Measurements from ENCODE around the gene LRIG1. TPM values are rescaled to one million over a fixed set of nuclear protein-coding genes. Genes with fewer than 3 reads are reported as not detected.

Gene LRIG1
- total and polyA plus RNA-seq, 9 of the 15 experiments (the other 6 are each of a cell fraction or from before 2014, with no cell fraction given), result 0.05 to 0.38 (median 0.13) TPM; not detected in 3

- intact Hi-C loops (cut with micrococcal nuclease) (no loop called here), in situ Hi-C loops (cut with MboI) (no loop called here)
- DNase-seq (ENCODE audit: extremely low read depth in 1 of 4, low spot score in 3 of 4) (no peak), ATAC-seq (no peak), FAIRE-seq (no peak)
- Histone ChIP-seq H3K9ac (ENCODE audit: insufficient read depth in 1 of 2, low read depth in 2 of 2, low read length in 2 of 2) (no peak overlapping the region), H3K4me3 (no peak overlapping the region), H3K36me3 (ENCODE audit: control insufficient read depth, insufficient read depth, low read length) (no peaks in the 10 kb centered on the region), H3K4me2 (ENCODE audit: insufficient read depth, low read length) (no peak overlapping the region), H3K4me1 (replicated peaks in 1 of 2; ENCODE audit: control insufficient read depth in 2 of 2, insufficient read depth in 2 of 2, low read length in 2 of 2) (peaks cover 0 to 11% of the 10 kb centered on the region in 2 experiments; a peak in 2 of 5 replicates), H2AFZ (ENCODE audit: low read depth, low read length) (no peak overlapping the region), H3K27ac (ENCODE audit: extremely low read depth, low read depth, low read length) (no peak overlapping the region), H3K27me3 (ENCODE audit: control insufficient read depth in 2 of 2, insufficient read depth in 2 of 2, low read length in 2 of 2) (peaks cover 0 to 26% of the 10 kb centered on the region in 2 experiments; a peak in 3 of 5 replicates), H4K20me1 (replicated peaks; ENCODE audit: control insufficient read depth, insufficient read depth, low read length) (no peaks in the 10 kb centered on the region; the same call in 1 of the 2 replicates), H3K9me3 (replicated peaks; ENCODE audit: control insufficient read depth, insufficient read depth, low read depth, low read length) (no peaks in the 10 kb centered on the region), H3K79me2 (ENCODE audit: control insufficient read depth, insufficient read depth, low read length) (no peaks in the 10 kb centered on the region), H3K9me1 (ENCODE audit: control insufficient read depth, insufficient read depth, low read length) (no peaks in the 10 kb centered on the region)
- BruUV-seq (replicated peaks), result no TSS peak
- WGBS (ENCODE audit: insufficient coverage, low coverage, missing lambda C conversion rate), result 35% methylated on average over 5 of the region's 5 CpGs
- POLR2A ChIA-PET, result interaction anchor here (0.8 kb wide), 1 partner anchor 14 kb away, joined by 3 read pairs; no protein-coding TSS in a partner anchor
- CTCF ChIA-PET (ENCODE audit: low intra/inter-chr PET ratio), result no interaction called here
- no peak for TF ChIP-seq PHB2 (IDR thresholded peaks at IDR 0.05; ENCODE audit: low read depth)
- no peak for TF ChIP-seq AFF4 (CRISPR knock-in tag; IDR thresholded peaks at IDR 0.05)
- TF ChIP-seq MYNN (IDR thresholded peaks at IDR 0.05), result no peak
- no peak for TF ChIP-seq MYNN (CRISPR knock-in tag; IDR thresholded peaks at IDR 0.05)
- no peak for TF ChIP-seq L3MBTL2 (IDR thresholded peaks at IDR 0.05)
- TF ChIP-seq ZNF280A (IDR thresholded peaks at IDR 0.05; ENCODE audit: low read depth, partially characterized antibody), result no peak
- no peak for TF ChIP-seq ZNF57 (CRISPR knock-in tag; IDR thresholded peaks at IDR 0.05)
- TF ChIP-seq HNRNPK (IDR thresholded peaks at IDR 0.05; ENCODE audit: low read depth, low read length, poor library complexity, severe bottlenecking), result no peak
- TF ChIP-seq ZNF212 (CRISPR knock-in tag; IDR thresholded peaks at IDR 0.05), result no peak
- TF ChIP-seq SREBF1 (IDR thresholded peaks at IDR 0.05; ENCODE audit: borderline replicate concordance, low read depth, low read length), result no peak
- no peak for TF ChIP-seq ZBTB9 (CRISPR knock-in tag; IDR thresholded peaks at IDR 0.05)
- no peak for TF ChIP-seq NCOA4 (IDR thresholded peaks at IDR 0.05; ENCODE audit: partially characterized antibody)
- TF ChIP-seq, protein P1, sequence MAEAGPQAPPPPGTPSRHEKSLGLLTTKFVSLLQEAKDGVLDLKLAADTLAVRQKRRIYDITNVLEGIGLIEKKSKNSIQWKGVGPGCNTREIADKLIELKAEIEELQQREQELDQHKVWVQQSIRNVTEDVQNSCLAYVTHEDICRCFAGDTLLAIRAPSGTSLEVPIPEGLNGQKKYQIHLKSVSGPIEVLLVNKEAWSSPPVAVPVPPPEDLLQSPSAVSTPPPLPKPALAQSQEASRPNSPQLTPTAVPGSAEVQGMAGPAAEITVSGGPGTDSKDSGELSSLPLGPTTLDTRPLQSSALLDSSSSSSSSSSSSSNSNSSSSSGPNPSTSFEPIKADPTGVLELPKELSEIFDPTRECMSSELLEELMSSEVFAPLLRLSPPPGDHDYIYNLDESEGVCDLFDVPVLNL (CRISPR knock-in tag; IDR thresholded peaks at IDR 0.05; ENCODE audit: low read depth), result no peak
- TF ChIP-seq SUPT5H (IDR thresholded peaks at IDR 0.05), result no peak
- no peak for TF ChIP-seq U2AF1 (optimal IDR thresholded peaks at IDR 0.05; ENCODE audit: low read depth, low read length)
- TF ChIP-seq CBX8 (IDR thresholded peaks at IDR 0.05; ENCODE audit: borderline replicate concordance, extremely low read depth, low read depth, low read length, poor library complexity, severe bottlenecking), result no peak
These were observed 86.0 kb downstream of the LRIG1 start for GRCh38 chr3:66414846-66415245.
